ENCODE data around the gene EYS.

The EYS gene

GRCh38 chr6:63998991-63999390, 1708.0 kb downstream of the EYS start:
- TF ChIP-seq, protein P1, sequence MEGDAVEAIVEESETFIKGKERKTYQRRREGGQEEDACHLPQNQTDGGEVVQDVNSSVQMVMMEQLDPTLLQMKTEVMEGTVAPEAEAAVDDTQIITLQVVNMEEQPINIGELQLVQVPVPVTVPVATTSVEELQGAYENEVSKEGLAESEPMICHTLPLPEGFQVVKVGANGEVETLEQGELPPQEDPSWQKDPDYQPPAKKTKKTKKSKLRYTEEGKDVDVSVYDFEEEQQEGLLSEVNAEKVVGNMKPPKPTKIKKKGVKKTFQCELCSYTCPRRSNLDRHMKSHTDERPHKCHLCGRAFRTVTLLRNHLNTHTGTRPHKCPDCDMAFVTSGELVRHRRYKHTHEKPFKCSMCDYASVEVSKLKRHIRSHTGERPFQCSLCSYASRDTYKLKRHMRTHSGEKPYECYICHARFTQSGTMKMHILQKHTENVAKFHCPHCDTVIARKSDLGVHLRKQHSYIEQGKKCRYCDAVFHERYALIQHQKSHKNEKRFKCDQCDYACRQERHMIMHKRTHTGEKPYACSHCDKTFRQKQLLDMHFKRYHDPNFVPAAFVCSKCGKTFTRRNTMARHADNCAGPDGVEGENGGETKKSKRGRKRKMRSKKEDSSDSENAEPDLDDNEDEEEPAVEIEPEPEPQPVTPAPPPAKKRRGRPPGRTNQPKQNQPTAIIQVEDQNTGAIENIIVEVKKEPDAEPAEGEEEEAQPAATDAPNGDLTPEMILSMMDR (IDR thresholded peaks at IDR 0.05; ENCODE audit: low read length): no peak
- no peak for TF ChIP-seq EZH2 (optimal IDR thresholded peaks at IDR 0.05; ENCODE audit: low read depth, low read length)
- TF ChIP-seq EZH2phosphoT487 (IDR thresholded peaks at IDR 0.05; ENCODE audit: low read length): no peak
- Histone ChIP-seq H3K9me3 (replicated peaks; ENCODE audit: insufficient read depth, low read length) (no peaks in the 10 kb centered on the region), H3K36me3 (replicated peaks; ENCODE audit: insufficient read depth, low read length) (no peaks in the 10 kb centered on the region), H3K4me3 (ENCODE audit: low read length) (no peak overlapping the region), H3F3A (ENCODE audit: insufficient read depth, low read length) (no peaks in the 10 kb centered on the region), H3K27ac (ENCODE audit: low read length) (no peak overlapping the region), H3K4me2 (ENCODE audit: low read depth, low read length) (no peak overlapping the region), H3K9me2 (replicated peaks; ENCODE audit: insufficient read depth, low read length) (no peaks in the 10 kb centered on the region), H3K27me3 (replicated peaks; ENCODE audit: insufficient read depth, low read length) (no peaks in the 10 kb centered on the region), H3K79me2 (ENCODE audit: low read length) (no peaks in the 10 kb centered on the region), H3K9ac (ENCODE audit: low read length) (no peak overlapping the region), H3K4me1 (ENCODE audit: low read length) (no peaks in the 10 kb centered on the region), H4K20me1 (ENCODE audit: insufficient read depth, low read length) (no peaks in the 10 kb centered on the region), H2AFZ (ENCODE audit: low read length) (no peak overlapping the region)
- no peak for DNase-seq

DNA sequence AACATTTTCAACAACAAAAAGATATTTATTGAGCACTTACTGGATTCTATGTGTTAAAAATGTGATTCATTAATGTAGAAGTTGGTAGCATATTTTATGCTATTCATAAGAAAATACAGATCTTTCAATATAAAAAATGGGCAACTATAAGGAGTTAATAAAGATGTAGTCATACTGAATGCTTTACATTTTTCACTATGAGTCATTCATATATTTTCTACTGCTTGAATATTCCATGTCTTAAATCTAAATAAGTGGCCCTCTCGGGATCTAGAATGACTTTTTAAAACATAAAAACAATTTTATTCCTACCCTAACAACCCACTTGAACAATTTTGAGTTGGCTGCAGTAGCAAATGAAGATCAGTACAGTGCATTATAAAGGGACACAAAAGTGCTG, 1709.3 kb downstream of the EYS start:
- no peaks in the 10 kb centered on the region for H3K27me3 ChIP-seq (replicated peaks; ENCODE audit: insufficient read depth, low read length)
- H4K20me1 ChIP-seq (ENCODE audit: insufficient read depth, low read length): no peaks in the 10 kb centered on the region
- H3F3A ChIP-seq (ENCODE audit: insufficient read depth, low read length): no peaks in the 10 kb centered on the region
- H3K4me3 ChIP-seq (ENCODE audit: low read length): no peak overlapping the region
- TF ChIP-seq EZH2 (optimal IDR thresholded peaks at IDR 0.05; ENCODE audit: low read depth, low read length): no peak
- no peak for TF ChIP-seq EZH2phosphoT487 (IDR thresholded peaks at IDR 0.05; ENCODE audit: low read length)
- TF ChIP-seq, protein P1 (IDR thresholded peaks at IDR 0.05; ENCODE audit: low read length): no peak
- H3K9me3 ChIP-seq (replicated peaks; ENCODE audit: insufficient read depth, low read length): no peaks in the 10 kb centered on the region
- no peaks in the 10 kb centered on the region for H3K36me3 ChIP-seq (replicated peaks; ENCODE audit: insufficient read depth, low read length)
- no peak overlapping the region for H3K9ac ChIP-seq (ENCODE audit: low read length)
- no peaks in the 10 kb centered on the region for H3K79me2 ChIP-seq (ENCODE audit: low read length)
- no peak for DNase-seq
- no peak overlapping the region for H3K4me2 ChIP-seq (ENCODE audit: low read depth, low read length)
- H3K27ac ChIP-seq (ENCODE audit: low read length): no peak overlapping the region
- no peaks in the 10 kb centered on the region for H3K4me1 ChIP-seq (ENCODE audit: low read length)
- H2AFZ ChIP-seq (ENCODE audit: low read length): no peak overlapping the region
- no peaks in the 10 kb centered on the region for H3K9me2 ChIP-seq (replicated peaks; ENCODE audit: insufficient read depth, low read length)

DNA sequence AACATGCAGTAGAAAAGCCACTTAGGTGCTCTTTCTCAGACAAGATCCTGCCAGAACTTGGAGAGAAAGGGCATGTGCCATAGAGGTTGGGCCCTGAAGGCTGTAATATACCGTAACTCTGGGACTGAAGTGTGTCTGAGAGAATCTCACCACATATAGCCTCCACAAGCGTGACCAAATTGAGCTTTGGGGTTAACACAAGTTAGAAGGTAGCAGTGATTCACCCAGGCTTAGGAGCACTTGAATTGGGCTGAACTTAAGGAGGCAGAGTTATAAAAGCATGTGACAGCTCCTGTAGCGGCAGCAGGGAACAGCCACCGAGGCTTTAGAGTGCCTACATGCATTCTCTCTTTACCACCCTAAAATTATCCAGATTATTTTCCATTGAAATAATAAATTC, 1709.8 kb downstream of the EYS start:
- H4K20me1 ChIP-seq (ENCODE audit: insufficient read depth, low read length): no peaks in the 10 kb centered on the region
- H3K4me2 ChIP-seq (ENCODE audit: low read depth, low read length): no peak overlapping the region
- H2AFZ ChIP-seq (ENCODE audit: low read length): no peak overlapping the region
- no peak for TF ChIP-seq EZH2phosphoT487 (IDR thresholded peaks at IDR 0.05; ENCODE audit: low read length)
- TF ChIP-seq EZH2 (optimal IDR thresholded peaks at IDR 0.05; ENCODE audit: low read depth, low read length): no peak
- TF ChIP-seq, protein P1 (IDR thresholded peaks at IDR 0.05; ENCODE audit: low read length): no peak
- no peaks in the 10 kb centered on the region for H3K27me3 ChIP-seq (replicated peaks; ENCODE audit: insufficient read depth, low read length)
- H3K9me3 ChIP-seq (replicated peaks; ENCODE audit: insufficient read depth, low read length): no peaks in the 10 kb centered on the region
- no peak overlapping the region for H3K27ac ChIP-seq (ENCODE audit: low read length)
- H3K4me3 ChIP-seq (ENCODE audit: low read length): no peak overlapping the region
- no peaks in the 10 kb centered on the region for H3K9me2 ChIP-seq (replicated peaks; ENCODE audit: insufficient read depth, low read length)
- DNase-seq: no peak
- no peaks in the 10 kb centered on the region for H3K79me2 ChIP-seq (ENCODE audit: low read length)
- no peaks in the 10 kb centered on the region for H3K4me1 ChIP-seq (ENCODE audit: low read length)
- no peaks in the 10 kb centered on the region for H3F3A ChIP-seq (ENCODE audit: insufficient read depth, low read length)
- H3K36me3 ChIP-seq (replicated peaks; ENCODE audit: insufficient read depth, low read length): no peaks in the 10 kb centered on the region
- no peak overlapping the region for H3K9ac ChIP-seq (ENCODE audit: low read length)

Data from MM.1S (cell line).